ENCODE data around the gene POC1A.

Gene POC1A

DNA sequence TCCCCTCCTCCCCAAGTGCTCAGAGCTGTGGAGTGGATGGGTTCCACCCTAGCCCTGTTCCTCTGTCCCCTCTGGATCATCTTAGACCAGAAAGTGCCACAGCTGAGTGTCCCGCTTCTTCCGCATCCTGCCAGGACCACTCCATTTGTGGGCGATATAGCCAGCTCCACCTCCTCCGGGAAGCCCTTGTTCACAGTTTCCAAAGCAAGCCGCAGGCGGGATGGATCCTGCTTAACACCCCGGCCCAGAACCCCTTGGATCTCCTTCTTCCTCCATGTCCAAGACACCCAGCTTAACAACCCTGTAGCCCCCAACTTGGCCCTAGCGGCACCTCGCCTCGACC is 43.2 kb upstream of the POC1A start:
- TF ChIP-seq, protein P1, sequence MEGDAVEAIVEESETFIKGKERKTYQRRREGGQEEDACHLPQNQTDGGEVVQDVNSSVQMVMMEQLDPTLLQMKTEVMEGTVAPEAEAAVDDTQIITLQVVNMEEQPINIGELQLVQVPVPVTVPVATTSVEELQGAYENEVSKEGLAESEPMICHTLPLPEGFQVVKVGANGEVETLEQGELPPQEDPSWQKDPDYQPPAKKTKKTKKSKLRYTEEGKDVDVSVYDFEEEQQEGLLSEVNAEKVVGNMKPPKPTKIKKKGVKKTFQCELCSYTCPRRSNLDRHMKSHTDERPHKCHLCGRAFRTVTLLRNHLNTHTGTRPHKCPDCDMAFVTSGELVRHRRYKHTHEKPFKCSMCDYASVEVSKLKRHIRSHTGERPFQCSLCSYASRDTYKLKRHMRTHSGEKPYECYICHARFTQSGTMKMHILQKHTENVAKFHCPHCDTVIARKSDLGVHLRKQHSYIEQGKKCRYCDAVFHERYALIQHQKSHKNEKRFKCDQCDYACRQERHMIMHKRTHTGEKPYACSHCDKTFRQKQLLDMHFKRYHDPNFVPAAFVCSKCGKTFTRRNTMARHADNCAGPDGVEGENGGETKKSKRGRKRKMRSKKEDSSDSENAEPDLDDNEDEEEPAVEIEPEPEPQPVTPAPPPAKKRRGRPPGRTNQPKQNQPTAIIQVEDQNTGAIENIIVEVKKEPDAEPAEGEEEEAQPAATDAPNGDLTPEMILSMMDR (IDR thresholded peaks at IDR 0.05) = no peak

DNA sequence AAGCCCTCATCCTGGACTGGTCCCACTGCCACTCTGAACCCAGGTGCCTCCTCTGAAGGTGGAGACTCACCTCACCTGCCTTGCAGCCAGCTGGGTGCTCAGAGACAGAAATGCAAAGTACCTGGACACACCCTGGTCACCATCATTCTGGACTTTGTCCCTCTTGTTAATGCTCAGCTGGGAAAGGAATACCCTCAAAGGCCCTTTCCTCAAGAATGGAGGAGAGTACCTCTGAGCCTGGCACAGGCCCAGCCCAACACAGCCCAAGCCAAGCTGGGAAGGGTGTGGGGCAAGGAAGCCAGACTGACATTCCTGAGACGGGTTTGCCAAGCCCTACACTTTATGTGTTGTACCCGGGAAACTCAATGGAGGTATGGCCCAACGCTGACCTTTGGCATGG is 42.8 kb upstream of the POC1A start:
- TF ChIP-seq, protein P1 (IDR thresholded peaks at IDR 0.05) = no peak

DNA sequence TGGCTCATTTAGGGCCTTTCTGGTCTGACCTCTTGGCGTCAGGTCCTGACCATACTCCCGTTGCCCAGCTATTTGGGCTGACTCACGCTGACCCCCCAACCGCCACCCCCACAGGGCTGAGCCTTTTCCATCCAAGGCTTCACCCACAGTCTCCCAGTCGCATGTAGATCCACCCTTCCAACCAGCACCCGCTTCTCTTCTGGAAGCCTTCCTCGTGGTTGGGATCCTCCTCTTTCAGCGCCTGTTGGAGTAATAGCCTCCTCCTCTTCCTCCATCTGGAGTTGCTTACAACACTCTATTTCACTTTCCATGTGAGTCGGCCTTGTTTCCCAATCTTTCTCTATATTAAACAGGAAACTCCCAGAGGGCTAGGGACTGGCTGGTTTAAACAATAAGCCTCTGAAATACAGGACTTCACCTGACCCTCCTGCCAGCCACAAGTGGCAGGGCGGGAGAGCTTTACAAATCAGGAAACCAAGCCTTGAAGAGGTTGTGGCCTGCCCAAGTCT is 41.7 kb upstream of the POC1A start:
- TF ChIP-seq, protein P1 (IDR thresholded peaks at IDR 0.05) = no peak

DNA sequence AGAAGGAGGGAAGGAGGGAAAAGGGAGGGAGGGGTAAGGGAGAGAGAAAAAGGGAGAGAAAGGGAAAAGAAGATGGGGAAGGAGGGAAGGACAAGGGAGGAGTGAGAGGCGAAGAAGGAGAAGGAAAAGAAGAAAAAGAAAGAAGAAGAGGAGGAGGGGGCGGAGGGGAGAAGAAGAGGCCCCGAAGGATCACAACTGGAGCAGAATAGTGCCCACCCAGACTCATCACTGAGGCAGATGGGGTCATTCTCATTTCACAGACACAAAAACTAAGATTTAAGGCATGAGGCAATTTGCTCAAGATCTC is 41.0 kb upstream of the POC1A start:
- TF ChIP-seq, protein P1 (IDR thresholded peaks at IDR 0.05) = no peak

DNA sequence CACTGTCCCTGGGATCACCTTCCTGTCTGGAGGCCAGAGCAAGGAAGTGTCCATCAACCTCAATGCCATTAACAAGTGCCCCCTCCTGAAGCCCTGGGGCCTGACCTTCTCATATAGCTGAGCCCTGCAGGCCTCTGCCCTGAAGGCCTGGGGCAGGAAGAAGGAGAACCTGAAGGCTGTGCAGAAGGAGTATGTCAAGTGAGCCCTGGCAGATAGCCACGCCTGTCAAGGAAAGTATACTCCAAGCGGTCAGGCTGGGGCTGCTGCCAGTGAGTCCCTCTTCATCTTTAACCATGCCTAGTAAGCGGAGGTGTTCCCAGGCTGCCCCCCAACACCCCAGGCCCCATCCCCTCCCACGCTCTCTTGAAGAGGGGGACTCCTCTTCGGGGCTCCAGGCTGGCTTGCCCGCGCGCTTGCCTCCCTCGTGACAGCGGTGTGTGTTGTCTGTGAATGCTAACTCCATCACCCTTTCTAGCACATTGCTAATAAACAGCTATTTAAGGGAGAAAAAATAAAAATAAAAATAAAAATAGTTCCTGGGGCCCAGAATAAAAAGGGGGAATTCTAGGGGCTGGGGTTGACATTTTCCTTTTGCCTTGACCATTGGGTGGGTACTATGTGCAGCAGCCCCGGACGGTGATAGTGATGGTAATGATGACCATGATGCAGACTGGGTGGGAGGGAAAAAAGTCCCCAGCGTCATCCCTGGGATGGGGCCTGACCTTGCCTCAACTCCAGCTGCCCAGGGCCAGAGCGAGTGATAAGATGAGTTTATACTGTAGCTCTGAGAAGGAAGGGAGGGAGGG is 40.5 kb upstream of the POC1A start:
- TF ChIP-seq, protein P1 (IDR thresholded peaks at IDR 0.05) = no peak

DNA sequence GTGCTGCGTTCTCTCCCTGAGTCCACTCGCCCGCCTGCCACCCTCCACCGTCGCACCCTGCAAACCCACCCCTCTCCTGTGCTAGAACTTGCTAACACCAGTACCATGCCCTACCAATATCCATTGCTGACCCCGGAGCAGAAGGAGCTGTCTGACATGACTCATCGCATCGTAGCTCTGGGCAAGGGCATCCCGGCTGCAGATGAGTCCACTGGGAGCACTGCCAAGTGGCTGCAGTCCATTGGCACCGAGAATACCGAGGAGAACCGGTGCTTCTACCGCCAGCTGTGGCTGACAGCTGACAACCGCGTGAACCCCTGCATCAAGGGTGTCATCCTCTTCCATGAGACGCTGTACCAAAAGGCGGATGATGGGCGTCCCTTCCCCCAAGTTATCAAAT is 38.8 kb upstream of the POC1A start:
- TF ChIP-seq, protein P1 (IDR thresholded peaks at IDR 0.05) = no peak

DNA sequence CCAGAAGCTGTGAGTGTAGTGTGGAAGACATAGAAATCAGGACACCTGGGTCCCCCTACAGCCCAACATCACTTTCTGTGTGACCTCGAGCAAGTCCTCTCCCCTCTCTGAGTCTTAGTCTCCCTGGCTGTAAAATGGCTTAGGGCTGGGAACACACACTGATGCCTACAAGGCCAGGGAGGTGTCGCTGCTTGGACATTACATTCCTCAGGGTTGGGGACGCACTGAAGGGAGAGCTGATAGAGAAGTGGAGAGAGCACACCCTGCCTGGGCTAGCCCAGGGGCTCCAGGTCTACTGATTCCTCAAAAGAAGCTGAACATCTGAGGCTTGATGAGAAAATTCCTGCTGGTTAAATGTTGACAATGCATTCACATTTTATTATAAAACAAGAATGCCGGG is 37.4 kb upstream of the POC1A start:
- TF ChIP-seq, protein P1 (IDR thresholded peaks at IDR 0.05) = no peak

Data from LNCAP (cell line).